GM19240 (cell line): ENCODE measurements around the gene CPNE9.

Experiments
- DNase-seq: peaks from one replicate; pipeline ENCODE4 v3.0.0; 2011; ENCODE audit warnings: low spot score; ENCODE audit not compliant: insufficient read length

Gene CPNE9

DNA sequence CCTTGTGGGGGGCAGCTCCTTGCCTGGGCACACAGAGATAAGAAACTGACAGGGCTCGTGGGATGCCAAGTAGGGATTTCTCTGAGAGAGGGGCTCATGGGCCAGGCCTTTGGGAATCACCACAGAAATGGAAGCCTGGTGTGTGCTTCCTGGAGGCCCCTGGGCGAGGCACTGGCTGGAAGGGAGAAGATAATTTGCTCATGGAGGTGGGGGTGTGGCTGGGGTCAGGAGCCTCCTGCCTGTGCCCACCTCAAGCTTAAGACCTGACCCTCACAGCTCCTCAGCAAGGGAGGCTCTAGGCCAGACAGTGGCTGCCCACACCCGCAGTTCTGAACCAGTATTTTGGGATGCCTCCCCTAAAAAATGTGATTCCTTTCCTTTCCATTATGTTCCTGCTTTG lies 16.9 kb upstream of the CPNE9 start:
- DNase-seq = no peak

DNA sequence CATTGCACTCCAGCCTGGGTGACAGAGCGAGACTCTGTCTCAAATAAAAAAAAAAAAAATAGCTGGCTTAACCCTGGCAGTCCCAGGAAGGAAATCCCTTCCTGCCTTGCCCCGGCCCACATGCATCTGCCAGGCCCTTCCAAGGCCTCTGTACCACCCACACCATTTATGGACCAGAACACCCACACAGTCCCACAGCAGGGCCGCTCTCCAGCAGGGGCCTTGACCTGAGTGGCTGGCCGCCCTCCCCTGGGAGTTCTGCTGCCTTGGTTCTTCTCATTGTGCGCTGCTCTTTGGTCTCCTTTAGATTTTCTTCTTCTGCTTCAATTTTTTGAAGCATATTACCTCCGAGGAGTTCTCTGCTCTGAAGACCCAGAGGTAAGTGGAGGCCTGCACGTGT lies 16.1 kb upstream of the CPNE9 start:
- no peak for DNase-seq

DNA sequence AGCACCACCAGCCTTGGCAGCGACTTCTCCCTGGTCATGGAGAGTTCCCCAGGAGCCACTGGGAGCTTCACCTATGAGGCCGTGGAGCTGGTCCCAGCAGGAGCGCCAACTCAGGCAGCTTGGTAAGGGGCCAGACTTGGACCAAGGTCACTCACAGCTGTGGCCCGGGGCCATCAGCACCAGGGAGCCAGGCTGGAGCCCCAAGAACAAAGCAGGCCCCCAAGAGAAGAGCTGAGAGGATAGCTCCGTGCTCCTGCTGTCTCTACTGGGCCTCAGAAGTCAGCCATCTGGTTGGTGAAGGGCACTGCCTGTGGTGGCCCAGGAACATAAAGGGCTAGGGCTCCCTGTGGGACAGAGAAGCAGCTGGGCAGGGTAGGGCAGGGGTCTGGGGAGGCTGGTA lies 14.7 kb upstream of the CPNE9 start:
- no peak for DNase-seq

DNA sequence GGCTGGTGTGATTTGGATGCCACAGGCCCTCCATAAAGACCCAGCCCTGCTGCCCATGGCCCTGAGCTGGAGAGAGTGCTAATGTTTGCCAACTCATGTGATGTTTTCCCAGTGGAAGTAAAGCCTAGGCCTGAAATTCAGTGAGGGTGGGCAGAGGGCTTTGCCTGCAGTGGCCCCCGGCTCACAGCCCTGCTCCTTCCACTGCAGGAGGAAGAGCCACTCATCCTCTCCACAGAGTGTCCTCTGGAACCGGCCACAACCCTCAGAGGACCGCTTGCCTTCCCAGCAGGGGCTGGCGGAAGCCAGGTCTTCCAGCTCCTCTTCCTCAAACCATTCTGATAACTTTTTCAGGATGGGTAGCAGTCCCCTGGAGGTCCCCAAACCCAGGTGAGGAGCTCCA lies 13.9 kb upstream of the CPNE9 start:
- no peak for DNase-seq

DNA sequence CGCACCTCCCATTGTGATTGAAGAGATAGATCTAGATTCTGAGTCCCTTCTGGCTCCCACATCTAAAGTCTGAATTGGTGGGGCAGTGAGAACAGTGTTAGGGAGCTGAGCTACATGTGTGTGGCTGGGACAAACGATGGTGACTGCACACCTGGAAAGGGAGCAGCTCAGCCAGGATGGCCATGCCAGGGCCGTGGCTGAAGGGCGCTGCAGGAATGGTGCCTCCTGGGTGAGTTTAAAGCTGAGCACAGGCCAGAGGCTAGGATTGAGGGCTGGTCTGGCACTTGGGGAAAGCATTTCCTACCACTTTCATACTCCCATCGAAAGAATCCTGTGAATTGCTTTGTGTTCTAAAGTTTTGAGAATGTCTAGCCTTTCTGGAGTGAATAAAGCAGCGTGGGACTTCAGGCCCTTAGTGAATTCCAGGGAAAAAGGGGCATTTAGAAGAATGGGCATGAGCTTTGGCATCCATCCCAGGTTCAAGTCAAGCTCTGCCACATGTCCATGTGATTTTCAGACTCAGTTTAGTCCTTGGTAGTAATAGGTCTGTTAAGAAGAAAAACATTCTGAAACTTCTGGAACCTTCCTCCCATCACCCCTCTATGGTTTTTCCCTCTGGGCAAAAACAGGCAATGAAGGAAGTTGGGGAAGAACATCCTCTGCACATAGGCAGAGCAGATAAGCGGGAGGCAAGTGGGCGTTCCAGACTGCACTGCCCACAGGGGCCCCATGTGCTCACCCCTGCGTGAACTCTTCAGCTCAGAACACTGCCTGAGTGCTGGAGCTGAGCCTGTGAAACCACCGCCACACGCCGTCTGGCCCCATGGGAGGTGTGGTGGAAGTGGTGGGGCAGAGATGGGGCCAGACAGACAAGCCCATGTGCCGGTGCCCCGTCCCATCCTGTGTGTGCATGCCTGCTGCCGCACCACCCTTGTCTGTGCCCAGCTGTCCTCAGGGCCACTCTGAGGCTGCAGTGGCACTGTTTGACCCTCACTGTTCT lies 12.9 kb upstream of the CPNE9 start:
- peak; percentile 50 for DNase-seq

DNA sequence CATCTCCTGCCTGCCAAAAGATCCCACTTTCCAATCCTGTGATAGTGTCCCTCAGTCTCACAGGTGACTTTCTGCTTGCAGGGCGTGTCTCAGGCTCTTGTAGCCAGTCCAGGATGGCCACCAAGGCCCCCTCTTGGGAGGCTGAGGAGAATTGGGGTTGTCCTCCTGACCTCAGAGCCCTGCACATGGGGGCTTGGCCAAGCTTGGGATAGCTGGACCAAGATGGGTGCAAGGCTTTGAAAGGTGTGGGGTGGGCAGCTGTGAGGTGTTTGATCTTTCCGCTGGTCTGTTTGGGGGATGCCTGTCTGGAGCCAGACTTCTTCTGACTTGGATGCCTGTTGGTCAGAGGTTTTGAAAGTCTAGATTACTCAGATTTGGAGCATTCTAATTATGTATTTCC lies 12.0 kb upstream of the CPNE9 start:
- no peak for DNase-seq

DNA sequence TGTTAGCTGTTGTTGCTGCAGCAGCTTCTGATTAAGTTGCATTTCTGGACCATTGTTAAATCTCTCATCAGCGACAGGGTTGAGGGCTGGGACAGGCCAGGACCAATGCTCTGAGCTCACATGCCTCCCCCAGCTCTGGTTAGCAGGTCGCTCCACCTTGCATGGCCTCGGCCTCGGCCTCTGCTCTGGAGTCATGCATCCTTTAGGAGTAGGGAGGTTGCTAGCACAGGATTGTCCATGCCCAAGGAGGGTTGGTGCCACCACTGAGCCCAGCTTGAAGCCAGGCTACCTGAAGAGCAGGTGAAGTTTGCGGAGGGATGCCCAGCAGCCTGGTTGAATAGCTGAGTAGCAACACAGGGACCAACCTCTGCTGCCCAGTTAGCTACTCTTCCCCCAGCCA lies 11.2 kb upstream of the CPNE9 start:
- DNase-seq = no peak

DNA sequence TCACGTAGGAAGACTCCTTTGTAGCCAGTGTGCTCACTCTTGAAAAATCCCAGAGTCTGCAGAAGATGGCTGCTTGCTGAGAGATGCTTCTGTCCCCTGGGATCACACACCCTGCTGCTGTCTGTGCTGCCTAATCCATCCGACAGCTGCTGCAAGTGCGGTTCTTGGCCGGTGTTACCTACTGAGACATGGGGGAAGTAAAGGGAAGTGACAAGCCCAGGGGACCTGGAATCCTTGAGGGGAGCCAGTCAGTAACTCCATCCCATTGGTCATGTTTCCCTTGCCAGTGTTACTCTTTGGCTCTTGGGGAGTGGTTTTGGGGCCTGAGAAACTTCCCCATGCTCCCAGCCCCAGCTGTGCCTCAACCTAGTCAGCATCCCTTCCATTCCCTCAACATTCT lies 8.3 kb upstream of the CPNE9 start:
- DNase-seq = no peak

DNA sequence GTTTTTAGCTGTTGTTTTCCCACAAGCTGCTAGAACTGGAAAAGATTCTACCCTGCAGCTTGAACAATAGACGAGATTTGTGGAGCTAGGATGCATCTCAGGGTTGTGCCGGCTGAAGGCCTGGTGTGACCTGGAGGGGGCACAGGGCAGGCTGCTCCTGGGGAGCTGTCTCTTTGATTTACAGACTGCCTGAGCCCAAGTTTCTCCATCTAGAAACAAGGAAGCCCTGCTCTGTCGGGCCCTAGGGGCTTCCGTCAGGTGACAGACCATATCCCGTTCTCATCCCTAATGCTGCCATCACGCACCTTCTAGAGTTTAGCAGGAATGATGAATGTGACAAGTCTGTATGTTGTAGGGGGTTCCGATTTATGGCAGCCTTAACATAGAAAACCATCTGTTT lies 7.9 kb upstream of the CPNE9 start:
- no peak for DNase-seq

DNA sequence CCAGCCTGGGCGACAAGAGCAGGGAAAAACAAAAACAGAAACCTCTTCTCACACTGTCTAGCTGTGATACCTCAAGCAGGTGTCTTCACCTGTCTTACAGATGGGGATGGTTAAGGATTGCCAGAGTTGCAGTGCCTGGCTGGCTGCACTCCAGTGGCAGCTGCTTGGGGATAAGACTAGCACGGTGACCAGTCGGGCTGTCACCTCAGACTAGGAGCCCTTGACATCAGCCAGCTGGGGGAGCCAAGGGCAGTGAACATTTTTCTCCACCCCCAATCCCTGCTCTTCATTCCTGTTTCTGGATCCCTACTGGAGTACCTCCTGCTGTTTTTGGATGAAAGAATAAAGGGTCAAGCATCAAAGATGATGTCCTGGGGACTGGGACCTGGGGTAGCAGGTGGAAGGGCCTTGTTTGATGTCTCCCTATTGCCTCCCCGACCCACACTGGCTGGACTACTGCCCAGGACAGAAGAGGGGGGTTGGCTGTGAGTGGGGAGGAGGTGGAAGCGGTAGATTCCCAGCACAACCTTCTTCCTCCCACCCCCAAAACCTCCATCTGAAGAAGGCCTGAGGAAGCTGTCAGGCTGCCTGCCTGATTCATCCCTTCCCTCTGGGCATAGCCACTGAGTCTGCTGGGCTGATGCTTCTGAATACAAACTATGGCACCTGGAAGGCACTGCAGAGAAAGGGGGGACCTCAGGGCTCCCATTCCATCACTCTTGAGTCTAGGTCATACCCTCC lies 7.0 kb upstream of the CPNE9 start:
- DNase-seq = no peak

DNA sequence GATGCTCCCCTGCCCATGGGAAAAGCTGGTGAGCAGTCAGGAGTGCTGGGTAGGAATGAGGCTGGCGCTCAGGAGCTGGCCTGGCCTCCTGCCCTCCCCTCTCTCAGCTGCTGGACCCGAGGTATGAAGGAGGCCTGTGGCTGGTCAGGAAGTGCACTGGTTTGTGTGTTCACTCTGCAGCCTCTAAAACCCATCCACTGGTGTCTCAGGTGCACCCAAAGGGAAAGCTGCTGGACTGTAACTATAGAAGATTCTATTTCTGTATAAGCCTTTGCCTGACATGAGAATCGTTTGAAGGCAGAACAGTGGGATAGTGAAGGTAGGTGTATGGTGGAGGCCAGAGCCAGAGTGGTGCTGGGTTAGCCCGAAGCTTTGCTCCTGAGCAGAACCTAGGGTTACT lies 5.7 kb upstream of the CPNE9 start:
- DNase-seq = no peak

DNA sequence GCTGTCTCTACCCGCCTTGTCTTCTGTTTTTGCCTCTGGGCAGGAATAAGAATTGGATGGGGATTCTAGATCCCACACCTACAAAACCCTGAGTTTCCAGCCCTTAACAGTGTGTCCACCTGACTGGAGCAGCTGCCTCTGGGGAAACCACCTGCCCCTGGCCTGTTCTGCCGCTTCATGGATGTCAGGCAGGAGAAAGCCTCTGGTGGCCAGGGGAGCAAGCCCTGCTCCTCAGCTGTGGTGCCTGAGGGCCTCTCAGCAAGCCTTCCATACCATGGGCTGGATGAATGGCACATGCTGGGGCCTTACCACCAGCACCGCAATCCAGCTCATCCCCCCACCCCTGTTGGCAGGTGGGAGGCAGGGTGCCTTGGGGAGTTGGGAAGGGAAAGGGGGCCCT lies 5.3 kb upstream of the CPNE9 start:
- DNase-seq = no peak

DNA sequence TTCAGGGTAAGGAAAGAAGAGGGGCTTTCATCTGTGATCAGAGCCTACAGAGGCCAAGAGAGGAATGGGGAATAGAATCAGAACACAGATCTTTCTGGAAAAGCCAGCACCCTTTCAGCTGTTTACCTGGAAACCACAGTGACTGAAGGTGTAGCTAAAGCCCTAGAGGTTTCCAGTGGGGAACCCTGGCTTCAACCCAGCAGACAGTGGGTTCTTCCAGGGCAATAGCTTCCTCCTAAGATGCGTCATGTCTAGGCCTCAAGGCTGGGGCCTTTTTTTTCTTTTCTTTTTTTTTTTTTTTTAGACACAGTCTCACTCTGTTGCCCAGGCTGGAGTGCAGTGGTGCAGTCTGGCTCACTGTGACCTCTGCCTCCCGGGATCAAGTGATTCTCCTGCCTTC lies 3.1 kb upstream of the CPNE9 start:
- no peak for DNase-seq

DNA sequence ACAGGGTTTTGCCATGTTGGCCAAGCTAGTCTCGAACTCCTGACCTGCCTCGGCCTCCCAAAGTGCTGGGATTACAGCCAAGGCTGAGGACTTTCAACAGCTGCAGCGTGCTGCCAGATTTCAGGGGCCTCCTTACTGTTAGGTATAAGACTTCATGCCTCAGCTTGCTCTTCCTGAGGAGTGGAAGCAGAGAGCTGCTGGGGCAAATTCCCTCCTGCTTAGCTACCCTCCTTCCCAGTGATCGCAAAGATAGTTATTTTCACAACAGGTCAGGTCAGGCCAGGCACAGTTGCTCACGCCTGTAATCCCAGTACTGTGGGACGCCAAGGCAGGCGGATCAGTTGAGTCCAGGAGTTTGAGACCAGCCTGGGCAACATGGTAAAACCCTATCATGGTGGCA lies 2.6 kb upstream of the CPNE9 start:
- DNase-seq = no peak

DNA sequence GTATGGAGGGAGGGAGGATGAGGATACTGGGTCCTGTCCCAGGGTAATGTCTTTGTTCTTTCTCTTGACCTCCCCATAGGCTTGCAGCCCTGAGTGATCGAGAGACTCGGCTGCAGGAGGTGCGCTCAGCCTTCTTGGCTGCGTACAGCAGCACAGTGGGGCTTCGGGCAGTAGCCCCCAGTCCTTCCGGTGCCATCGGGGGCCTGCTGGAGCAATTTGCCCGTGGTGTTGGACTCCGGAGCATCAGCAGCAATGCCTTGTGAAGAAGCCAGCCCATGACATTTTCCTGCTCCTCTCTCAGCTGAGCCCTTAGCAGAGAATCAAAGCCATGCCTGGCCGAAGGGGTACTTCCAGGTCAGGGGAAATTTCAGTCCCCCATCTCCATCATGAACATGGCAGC lies 1.9 kb upstream of the CPNE9 start:
- DNase-seq = no peak

DNA sequence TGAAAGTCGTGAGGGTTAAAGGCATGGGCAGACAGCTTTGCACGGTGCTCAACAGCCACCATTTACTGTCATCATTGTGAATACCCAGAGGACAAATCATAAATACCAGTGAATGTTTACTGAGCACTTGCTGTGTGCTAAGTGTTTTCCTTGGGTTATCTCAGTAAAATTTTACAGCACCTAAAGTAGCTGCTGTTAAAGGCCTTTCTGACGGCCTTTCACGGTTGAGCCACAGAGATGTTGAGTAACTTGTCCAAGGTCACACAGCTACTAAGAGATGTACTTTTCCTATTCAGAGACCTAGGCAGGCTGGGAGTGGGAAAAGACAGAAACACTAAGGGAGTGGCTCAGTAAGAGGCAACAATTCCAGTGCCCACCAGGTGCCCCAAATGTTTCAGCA lies 393 bp upstream of the CPNE9 start:
- DNase-seq = no peak

DNA sequence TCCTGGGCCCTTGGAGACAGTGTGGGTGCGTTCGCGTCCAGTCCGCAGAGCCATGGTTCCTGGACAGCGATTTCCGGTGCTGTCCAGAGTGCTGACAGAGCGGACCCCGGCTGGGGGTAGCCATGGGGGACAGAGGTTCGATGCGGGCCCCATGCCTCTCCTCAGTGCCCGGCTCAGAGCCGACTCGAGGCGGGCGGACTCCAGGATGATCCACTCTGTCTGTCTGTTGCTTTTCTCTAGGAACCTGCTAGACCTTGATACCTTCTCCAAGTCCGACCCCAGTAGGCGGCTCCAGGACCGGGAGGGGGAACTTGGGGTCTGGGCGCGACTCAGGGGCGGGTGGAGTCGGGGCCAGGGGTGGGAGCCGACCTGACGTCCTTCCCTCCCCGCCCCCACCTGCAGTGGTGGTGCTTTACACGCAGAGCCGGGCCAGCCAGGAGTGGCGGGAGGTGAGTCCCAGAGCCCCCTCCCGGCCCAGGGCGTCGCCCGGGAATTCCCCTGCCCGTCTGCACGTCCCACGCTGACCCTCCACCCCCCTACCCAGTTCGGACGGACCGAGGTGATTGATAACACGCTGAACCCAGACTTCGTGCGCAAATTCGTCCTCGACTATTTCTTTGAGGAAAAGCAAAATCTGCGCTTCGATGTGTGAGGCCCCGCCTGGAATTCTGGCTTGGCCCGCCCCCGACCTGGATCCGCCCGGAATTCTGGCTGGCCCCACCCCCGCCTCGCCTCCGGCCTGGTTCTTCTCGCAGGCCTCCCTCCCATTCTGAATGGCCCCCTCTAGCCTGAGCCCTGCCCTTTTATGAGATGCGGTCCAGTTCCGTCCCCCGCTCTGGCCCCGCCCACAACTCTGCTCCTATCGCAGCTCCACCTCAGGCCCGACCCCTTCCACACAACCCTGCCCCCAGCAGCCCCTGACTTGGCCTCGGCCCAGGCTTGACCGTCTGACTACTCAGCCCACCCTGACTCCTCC lies 1.0 kb downstream of the CPNE9 start:
- DNase-seq = no peak

DNA sequence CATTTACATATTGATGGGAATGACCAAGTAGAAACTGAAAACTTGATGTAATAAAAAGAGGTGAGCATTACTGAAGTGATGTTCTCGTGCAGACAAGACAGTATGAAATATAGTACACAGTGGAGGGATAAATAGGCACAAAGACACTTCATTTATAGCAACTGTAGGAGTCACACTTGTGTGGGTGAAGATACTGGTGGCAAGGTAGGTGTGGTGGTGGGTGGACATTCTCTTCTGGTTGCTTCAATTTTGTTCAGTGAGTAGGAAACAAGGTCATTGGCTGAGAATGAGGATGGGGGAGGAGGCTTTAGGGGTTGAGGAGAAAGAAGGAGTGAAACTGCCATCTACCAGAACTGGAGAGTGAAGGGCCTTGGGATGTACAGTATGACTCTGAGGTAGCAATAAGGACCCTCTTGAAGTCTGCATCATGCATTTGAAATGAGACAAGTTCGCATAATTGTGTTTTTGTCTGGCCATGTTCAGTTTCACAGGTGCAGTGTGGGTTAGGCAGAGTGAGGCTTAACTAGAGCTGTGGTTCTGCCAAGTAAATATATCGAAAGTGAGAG lies 6.6 kb downstream of the CPNE9 start:
- DNase-seq = no peak

DNA sequence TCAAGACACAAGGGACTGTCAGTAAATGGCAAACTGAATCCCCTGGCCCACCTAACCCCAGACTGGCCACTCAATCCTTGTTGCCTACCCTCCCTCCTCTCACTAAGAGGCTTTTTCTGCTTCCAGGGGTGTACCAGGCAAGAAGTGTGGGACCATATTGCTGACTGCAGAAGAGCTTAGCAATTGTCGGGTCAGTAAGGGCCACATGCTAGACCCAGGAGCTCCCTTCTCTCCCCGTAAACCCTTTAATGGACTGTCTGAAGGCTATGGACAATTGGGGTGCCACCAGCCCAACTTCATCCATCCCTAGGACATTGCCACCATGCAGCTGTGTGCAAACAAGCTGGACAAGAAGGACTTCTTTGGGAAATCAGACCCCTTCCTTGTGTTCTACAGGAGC lies 8.8 kb downstream of the CPNE9 start:
- no peak for DNase-seq

DNA sequence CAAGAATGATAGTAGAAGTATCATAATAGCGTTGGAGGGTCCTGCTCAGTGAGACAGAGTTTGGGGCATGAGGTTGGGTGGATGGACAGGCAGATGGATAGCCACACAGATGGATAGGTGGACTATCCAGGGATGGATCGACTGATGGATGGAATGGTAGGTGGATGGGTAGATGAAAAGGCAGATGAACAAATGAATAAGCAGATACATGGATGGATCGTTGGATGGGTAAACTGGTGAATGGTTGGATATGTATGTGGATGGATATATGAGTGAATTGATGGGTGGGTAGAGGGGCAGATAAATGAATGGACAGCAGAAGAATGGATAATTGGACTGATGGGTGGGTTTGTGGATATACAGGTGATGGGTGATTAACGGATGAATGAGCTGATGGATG lies 9.5 kb downstream of the CPNE9 start:
- DNase-seq = no peak

DNA sequence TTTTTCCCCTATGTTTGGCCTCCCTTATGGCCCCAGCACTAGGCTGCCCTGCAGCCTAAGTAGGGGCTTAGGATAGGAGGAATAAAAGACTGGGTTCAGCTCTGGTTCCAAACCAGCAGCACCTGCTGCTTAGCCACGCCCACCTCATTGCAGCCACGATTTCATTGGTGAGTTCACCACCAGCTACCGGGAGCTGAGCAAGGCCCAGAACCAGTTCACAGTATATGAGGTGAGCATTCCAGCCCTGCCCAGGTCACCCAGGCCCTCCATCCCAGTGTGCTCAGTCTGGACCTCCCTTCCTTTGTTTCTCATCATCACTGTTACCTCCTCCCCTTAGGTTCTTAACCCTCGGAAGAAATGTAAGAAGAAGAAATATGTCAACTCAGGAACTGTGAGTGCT lies 11.5 kb downstream of the CPNE9 start:
- DNase-seq = no peak
